Osteocyte (in vitro differentiated cells): ENCODE measurements around the gene ALPK3. TPM values are rescaled to one million over a fixed set of nuclear protein-coding genes. Genes with fewer than 3 reads are reported as not detected.
A peak's percentile ranks its signal among the peaks of the same experiment; 100 is the strongest.

Source experiments
- DNase-seq: peaks from one replicate; pipeline ENCODE4 v3.0.0; 2021; ENCODE audit warnings: mixed read lengths; ENCODE audit not compliant: unreplicated experiment; ENCODE audit errors: extremely low spot score
- H3K27ac Mint-ChIP-seq: one replicate; pipeline ENCODE4 v1.8.0; 2021; ENCODE audit warnings: mild to moderate bottlenecking, mixed read lengths; ENCODE audit not compliant: unreplicated experiment
- H3K27me3 Mint-ChIP-seq: one replicate; pipeline ENCODE4 v1.8.0; 2021; ENCODE audit warnings: mixed read lengths; ENCODE audit not compliant: unreplicated experiment
- H3K36me3 Mint-ChIP-seq: one replicate; pipeline ENCODE4 v1.8.0; 2021; ENCODE audit warnings: mixed read lengths; ENCODE audit not compliant: unreplicated experiment
- H3K4me1 Mint-ChIP-seq: one replicate; pipeline ENCODE4 v1.8.0; 2021; ENCODE audit warnings: mixed read lengths; ENCODE audit not compliant: unreplicated experiment
- H3K4me3 Mint-ChIP-seq: one replicate; pipeline ENCODE4 v1.8.0; 2021; ENCODE audit warnings: mild to moderate bottlenecking, moderate library complexity, mixed read lengths; ENCODE audit not compliant: unreplicated experiment
- H3K9me3 Mint-ChIP-seq: one replicate; pipeline ENCODE4 v1.8.0; 2021; ENCODE audit warnings: mixed read lengths; ENCODE audit not compliant: unreplicated experiment
- CTCF ChIP-seq: fragments of 200-600 bp; sonication (generic); IDR thresholded peaks from 2 replicates; pipeline ENCODE4 v1.5.0; 2021; ENCODE audit warnings: antibody characterized with exemption, mild to moderate bottlenecking, moderate library complexity
- total RNA-seq: library from RNA; stranded (reverse); gene quantifications from 2 replicates; pipeline ENCODE4 v1.2.1, GENCODE V29; 2021

The ALPK3 gene
- total RNA-seq, 1 donor from 2014 or later: 0.27 TPM

GRCh38 chr15:84818261-84819131, 1.3 kb downstream of the ALPK3 start:
- DNase-seq: no peak
- no peaks in the 10 kb centered on the region for H3K36me3 Mint-ChIP-seq
- H3K27ac Mint-ChIP-seq: peak overlapping the region; percentile 43
- no peaks in the 10 kb centered on the region for H3K27me3 Mint-ChIP-seq
- no peak overlapping the region for H3K4me3 Mint-ChIP-seq
- no peaks in the 10 kb centered on the region for H3K9me3 Mint-ChIP-seq
- no peak for TF ChIP-seq CTCF
- peaks cover 12% of the 10 kb centered on the region for H3K4me1 Mint-ChIP-seq

GRCh38 chr15:84819291-84819768, 2.2 kb downstream of the ALPK3 start:
- TF ChIP-seq CTCF: no peak
- DNase-seq: no peak
- Mint-ChIP-seq H3K36me3 (no peaks in the 10 kb centered on the region), H3K4me3 (no peak overlapping the region), H3K27ac (no peak overlapping the region), H3K4me1 (peaks cover 12% of the 10 kb centered on the region), H3K9me3 (no peaks in the 10 kb centered on the region), H3K27me3 (no peaks in the 10 kb centered on the region)

GRCh38 chr15:84819791-84820190, 2.6 kb downstream of the ALPK3 start:
- Mint-ChIP-seq H3K27ac (no peak overlapping the region), H3K9me3 (no peaks in the 10 kb centered on the region), H3K4me3 (no peak overlapping the region), H3K4me1 (peaks cover 12% of the 10 kb centered on the region), H3K36me3 (no peaks in the 10 kb centered on the region), H3K27me3 (no peaks in the 10 kb centered on the region)
- no peak for DNase-seq
- no peak for TF ChIP-seq CTCF

GRCh38 chr15:84821501-84822021, 4.4 kb downstream of the ALPK3 start:
- H3K4me1 Mint-ChIP-seq: peaks cover 12% of the 10 kb centered on the region
- TF ChIP-seq CTCF: no peak
- no peak overlapping the region for H3K4me3 Mint-ChIP-seq
- no peak overlapping the region for H3K27ac Mint-ChIP-seq
- H3K9me3 Mint-ChIP-seq: no peaks in the 10 kb centered on the region
- no peaks in the 10 kb centered on the region for H3K36me3 Mint-ChIP-seq
- no peak for DNase-seq
- no peaks in the 10 kb centered on the region for H3K27me3 Mint-ChIP-seq

- H3K36me3 Mint-ChIP-seq: no peaks in the 10 kb centered on the region
- no peak for TF ChIP-seq CTCF
- no peak for DNase-seq
- H3K27me3 Mint-ChIP-seq: no peaks in the 10 kb centered on the region
- H3K4me3 Mint-ChIP-seq: no peak overlapping the region
- H3K27ac Mint-ChIP-seq: no peak overlapping the region
- H3K9me3 Mint-ChIP-seq: no peaks in the 10 kb centered on the region
- peaks cover 12% of the 10 kb centered on the region for H3K4me1 Mint-ChIP-seq
Observed at GRCh38 chr15:84822653-84823281, 5.6 kb downstream of the ALPK3 start.
